Ishikawa (cell line): ENCODE data around the gene VLDLR.

Source experiments
- CEBPB ChIP-seq: IDR thresholded peaks from 2 replicates; pipeline ENCODE4 v1.6.1; 2012
- CREB1 ChIP-seq: IDR thresholded peaks from 2 replicates; pipeline ENCODE4 v1.6.1; 2012; ENCODE audit warnings: low read depth
- EGR1 ChIP-seq: IDR thresholded peaks from 2 replicates; pipeline ENCODE4 v1.6.1; 2012
- EP300 ChIP-seq: IDR thresholded peaks from 2 replicates; pipeline ENCODE4 v1.6.1; 2012; ENCODE audit warnings: borderline replicate concordance
- FOXM1 ChIP-seq: IDR thresholded peaks from 2 replicates; pipeline ENCODE4 v1.6.1; 2012; ENCODE audit warnings: low read depth, borderline replicate concordance
- MAX ChIP-seq: IDR thresholded peaks from 2 replicates; pipeline ENCODE4 v1.6.1; 2012
- NFIC ChIP-seq: IDR thresholded peaks from 2 replicates; pipeline ENCODE4 v1.6.1; 2012
- RAD21 ChIP-seq: IDR thresholded peaks from 2 replicates; pipeline ENCODE4 v1.6.1; 2012; ENCODE audit warnings: low read depth
- REST ChIP-seq: IDR thresholded peaks from 2 replicates; pipeline ENCODE4 v1.6.1; 2012; ENCODE audit warnings: low read depth, mild to moderate bottlenecking
- TAF1 ChIP-seq: IDR thresholded peaks from 2 replicates; pipeline ENCODE4 v1.6.1; 2012; ENCODE audit warnings: low read depth, mild to moderate bottlenecking
- TCF12 ChIP-seq: IDR thresholded peaks from 2 replicates; pipeline ENCODE4 v1.6.1; 2012; ENCODE audit warnings: low read depth
- TEAD4 ChIP-seq: IDR thresholded peaks from 2 replicates; pipeline ENCODE4 v1.6.1; 2012
- USF1 ChIP-seq: IDR thresholded peaks from 2 replicates; pipeline ENCODE4 v1.6.1; 2012
- YY1 ChIP-seq: IDR thresholded peaks from 2 replicates; pipeline ENCODE4 v1.6.1; 2012; ENCODE audit warnings: low read depth
- ZBTB7A ChIP-seq: IDR thresholded peaks from 2 replicates; pipeline ENCODE4 v1.6.1; 2012; ENCODE audit warnings: low read depth

Gene VLDLR

GRCh38 chr9:2628919-2629318, 7.3 kb downstream of the VLDLR start:
- TF ChIP-seq CREB1 = no peak
- TF ChIP-seq FOXM1 = no peak
- no peak for TF ChIP-seq TEAD4
- no peak for TF ChIP-seq EP300
- TF ChIP-seq TCF12 = no peak
- TF ChIP-seq MAX = no peak
- no peak for TF ChIP-seq YY1
- TF ChIP-seq TAF1 = no peak
- no peak for TF ChIP-seq NFIC
- no peak for TF ChIP-seq RAD21
- no peak for TF ChIP-seq REST
- no peak for TF ChIP-seq ZBTB7A
- TF ChIP-seq CEBPB = no peak

- TF ChIP-seq ZBTB7A (no peak), CEBPB (no peak), TCF12 (no peak), YY1 (no peak), RAD21 (no peak), EGR1 (no peak), TEAD4 (no peak), NFIC (no peak)
Measured at GRCh38 chr9:2630158-2630557, 8.6 kb downstream of the VLDLR start.

- TF ChIP-seq ZBTB7A (no peak), EP300 (no peak), YY1 (no peak), TAF1 (no peak), CREB1 (no peak), NFIC (no peak), TCF12 (no peak), RAD21 (no peak), REST (no peak), EGR1 (no peak), USF1 (no peak), CEBPB (no peak)
Measured at GRCh38 chr9:2631263-2631662, 9.7 kb downstream of the VLDLR start.

- TF ChIP-seq ZBTB7A = no peak
- no peak for TF ChIP-seq RAD21
- TF ChIP-seq TEAD4 = no peak
- no peak for TF ChIP-seq EP300
- TF ChIP-seq USF1 = no peak
- TF ChIP-seq REST = no peak
- TF ChIP-seq CEBPB = no peak
- TF ChIP-seq NFIC = no peak
- TF ChIP-seq YY1 = no peak
- TF ChIP-seq TAF1 = no peak
Measured at GRCh38 chr9:2634153-2634552, 12.6 kb downstream of the VLDLR start.

GRCh38 chr9:2634818-2635217, 13.2 kb downstream of the VLDLR start:
- TF ChIP-seq TAF1 = no peak
- no peak for TF ChIP-seq ZBTB7A
- TF ChIP-seq NFIC = no peak
- TF ChIP-seq YY1 = no peak
- TF ChIP-seq EP300 = no peak
- TF ChIP-seq TEAD4 = no peak
- no peak for TF ChIP-seq USF1
- no peak for TF ChIP-seq CREB1
- no peak for TF ChIP-seq FOXM1
- TF ChIP-seq REST = no peak
- no peak for TF ChIP-seq TCF12
- TF ChIP-seq MAX = no peak
- no peak for TF ChIP-seq RAD21
- no peak for TF ChIP-seq EGR1
- no peak for TF ChIP-seq CEBPB
